Measurements from ENCODE around the gene GPR162. TPM values are rescaled to one million over a fixed set of nuclear protein-coding genes. Genes with fewer than 3 reads are reported as not detected.
A peak's percentile ranks its signal among the peaks of the same experiment; 100 is the strongest.

The GPR162 gene
- total and polyA plus RNA-seq, 5 donors from 2014 or later, result not detected

DNA sequence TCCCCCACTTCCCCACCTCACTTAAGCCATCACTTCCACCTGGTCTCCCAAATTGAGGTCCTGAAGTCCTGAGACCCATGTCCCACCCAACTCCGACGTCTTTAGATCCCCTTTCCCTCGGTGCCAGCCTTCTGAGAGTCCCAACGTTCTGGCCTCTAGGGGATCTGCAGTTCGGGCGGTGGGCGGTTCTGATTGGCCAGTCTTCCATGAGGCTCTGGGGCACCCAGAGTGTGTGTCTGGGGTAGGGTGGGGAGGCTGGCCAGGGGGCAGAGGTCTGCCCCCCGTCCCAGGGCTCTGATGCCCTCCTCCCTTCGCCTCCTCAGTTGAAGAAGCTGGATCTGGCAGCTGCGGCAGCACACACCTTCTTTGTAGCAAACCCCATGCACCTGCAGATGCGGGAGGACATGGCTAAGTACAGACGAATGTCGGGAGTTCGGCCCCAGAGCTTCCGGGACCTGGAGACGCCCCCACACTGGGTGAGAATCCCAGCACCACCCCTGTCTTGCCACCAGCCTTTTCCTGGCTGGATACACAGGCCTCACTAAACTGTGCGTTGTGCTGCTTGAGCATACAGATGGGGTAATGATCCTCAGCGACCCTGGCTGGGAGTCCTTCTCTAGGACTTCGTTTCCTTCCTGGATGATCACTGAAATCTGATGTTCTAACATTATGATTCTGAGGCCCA lies 8.1 kb downstream of the GPR162 start:
- Mint-ChIP-seq H3K4me3 (peak overlapping the region; percentile 80 to 93 (median 90)), H3K36me3 (no peaks in the 10 kb centered on the region), H3K27ac (peak overlapping the region in 2 of 3 donors; percentile 73 to 78), H3K27me3 (peaks cover 67% of the 10 kb centered on the region), H3K9me3 (peaks cover 0 to 3% (median 0%) of the 10 kb centered on the region in 7 donors), H3K4me1 (peaks cover 0 to 31% (median 10%) of the 10 kb centered on the region in 4 donors)
- peaks cover 22% of the 10 kb centered on the region for H3K4me1 ChIP-seq (ENCODE audit: control insufficient read depth, insufficient read depth, low read length, poor library complexity, severe bottlenecking)
- H3K4me3 ChIP-seq (ENCODE audit: low read depth, low read length), result no peak overlapping the region
- peaks cover 15% of the 10 kb centered on the region for H3K27me3 ChIP-seq (ENCODE audit: control insufficient read depth, insufficient read depth, low read length)
- ATAC-seq (ENCODE audit: low read depth in 2 of 2), result no peak
- DNase-seq, result no peak
- no peaks in the 10 kb centered on the region for H3K9me3 ChIP-seq (ENCODE audit: control insufficient read depth in 2 of 2, low read length in 2 of 2)
- no peak overlapping the region for H3K27ac ChIP-seq (ENCODE audit: insufficient read depth, low read length, poor library complexity, severe bottlenecking)
- no peaks in the 10 kb centered on the region for H3K36me3 ChIP-seq (ENCODE audit: control insufficient read depth, insufficient read depth, low read length)

GRCh38 chr12:6830286-6830890 lies 8.8 kb downstream of the GPR162 start:
- no peak for ATAC-seq (ENCODE audit: low read depth in 2 of 2)
- H3K4me1 Mint-ChIP-seq, result peaks cover 0 to 24% (median 10%) of the 10 kb centered on the region in 4 donors
- peaks cover 0 to 3% (median 0%) of the 10 kb centered on the region in 7 donors for H3K9me3 Mint-ChIP-seq
- H3K9me3 ChIP-seq (ENCODE audit: control insufficient read depth in 2 of 2, low read length in 2 of 2), result no peaks in the 10 kb centered on the region
- H3K27ac ChIP-seq (ENCODE audit: insufficient read depth, low read length, poor library complexity, severe bottlenecking), result no peak overlapping the region
- no peak overlapping the region for H3K4me3 ChIP-seq (ENCODE audit: low read depth, low read length)
- H3K27me3 ChIP-seq (ENCODE audit: control insufficient read depth, insufficient read depth, low read length), result peaks cover 15% of the 10 kb centered on the region
- no peaks in the 10 kb centered on the region for H3K36me3 Mint-ChIP-seq
- H3K4me3 Mint-ChIP-seq, result peak overlapping the region; percentile 79 to 93 (median 86)
- peaks cover 22% of the 10 kb centered on the region for H3K4me1 ChIP-seq (ENCODE audit: control insufficient read depth, insufficient read depth, low read length, poor library complexity, severe bottlenecking)
- H3K27me3 Mint-ChIP-seq, result peaks cover 63% of the 10 kb centered on the region
- H3K36me3 ChIP-seq (ENCODE audit: control insufficient read depth, insufficient read depth, low read length), result no peaks in the 10 kb centered on the region
- no peak for DNase-seq
- H3K27ac Mint-ChIP-seq, result peak overlapping the region in 2 of 3 donors; percentile 38 to 42

DNA sequence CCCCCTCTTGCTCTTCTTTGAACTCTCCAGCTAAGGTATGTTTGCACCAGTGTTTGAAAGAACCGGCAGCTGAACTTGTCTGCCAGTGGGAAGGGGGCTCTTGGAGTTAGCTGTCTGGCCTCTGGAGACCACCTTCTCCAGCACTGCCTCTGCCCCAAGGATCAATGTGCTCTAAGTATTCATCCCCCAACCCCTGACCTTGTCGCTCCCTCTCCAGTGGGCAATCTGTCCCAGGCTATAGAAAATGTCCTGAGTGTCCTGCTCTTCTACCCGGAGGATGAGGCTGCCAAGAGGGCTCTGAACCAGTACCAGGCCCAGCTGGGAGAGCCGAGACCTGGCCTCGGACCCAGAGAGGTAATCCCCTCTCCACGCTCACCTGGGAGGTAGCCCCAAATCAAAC lies 9.4 kb downstream of the GPR162 start:
- Histone ChIP-seq H3K4me3 (ENCODE audit: low read depth, low read length) (no peak overlapping the region), H3K27me3 (ENCODE audit: control insufficient read depth, insufficient read depth, low read length) (peaks cover 12% of the 10 kb centered on the region), H3K4me1 (ENCODE audit: control insufficient read depth, insufficient read depth, low read length, poor library complexity, severe bottlenecking) (peaks cover 25% of the 10 kb centered on the region), H3K27ac (ENCODE audit: insufficient read depth, low read length, poor library complexity, severe bottlenecking) (no peak overlapping the region), H3K36me3 (ENCODE audit: control insufficient read depth, insufficient read depth, low read length) (no peaks in the 10 kb centered on the region), H3K9me3 (ENCODE audit: control insufficient read depth in 2 of 2, low read length in 2 of 2) (no peaks in the 10 kb centered on the region)
- H3K4me3 Mint-ChIP-seq, result peak overlapping the region in 3 of 4 donors; percentile 29 to 84 (median 79)
- H3K9me3 Mint-ChIP-seq, result peaks cover 0 to 3% (median 0%) of the 10 kb centered on the region in 7 donors
- peaks cover 0 to 23% (median 7%) of the 10 kb centered on the region in 4 donors for H3K4me1 Mint-ChIP-seq
- H3K36me3 Mint-ChIP-seq, result no peaks in the 10 kb centered on the region
- peaks cover 63% of the 10 kb centered on the region for H3K27me3 Mint-ChIP-seq
- H3K27ac Mint-ChIP-seq, result peak overlapping the region in 1 of 3 donors; percentile 8
- DNase-seq (no peak), ATAC-seq (ENCODE audit: low read depth in 2 of 2) (no peak)

DNA sequence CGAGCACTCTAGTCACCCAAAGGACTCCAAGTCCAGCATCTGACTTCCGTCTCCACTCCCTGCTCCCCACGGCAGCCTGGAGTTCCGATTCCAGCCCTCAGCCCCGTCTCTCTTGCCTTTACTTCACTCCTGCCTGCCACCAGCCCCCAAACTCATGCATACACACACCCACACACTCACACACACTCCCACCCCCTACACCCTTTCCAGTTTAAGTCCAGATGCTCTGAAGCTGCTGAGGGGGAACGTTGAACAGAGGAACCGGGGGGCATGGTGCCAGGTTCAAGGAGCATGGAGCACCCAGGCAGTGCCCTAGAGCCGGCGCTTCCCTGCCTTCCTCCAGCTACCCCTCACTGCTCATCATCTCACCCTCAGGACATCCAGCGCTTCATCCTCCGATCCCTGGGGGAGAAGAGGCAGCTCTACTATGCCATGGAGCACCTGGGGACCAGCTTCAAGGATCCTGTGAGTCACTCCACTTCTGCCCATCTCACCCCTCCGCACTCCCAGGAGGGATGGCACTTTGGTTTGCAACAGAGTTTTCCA lies 9.9 kb downstream of the GPR162 start:
- no peaks in the 10 kb centered on the region for H3K36me3 ChIP-seq (ENCODE audit: control insufficient read depth, insufficient read depth, low read length)
- no peak overlapping the region for H3K4me3 ChIP-seq (ENCODE audit: low read depth, low read length)
- no peaks in the 10 kb centered on the region for H3K9me3 ChIP-seq (ENCODE audit: control insufficient read depth in 2 of 2, low read length in 2 of 2)
- ATAC-seq (ENCODE audit: low read depth in 2 of 2) (no peak), DNase-seq (no peak)
- Mint-ChIP-seq H3K27me3 (peaks cover 57% of the 10 kb centered on the region), H3K27ac (no peak overlapping the region), H3K36me3 (no peaks in the 10 kb centered on the region), H3K4me3 (peak overlapping the region in 1 of 4 donors; percentile 74), H3K4me1 (peaks cover 0 to 23% (median 5%) of the 10 kb centered on the region in 4 donors), H3K9me3 (peaks cover 0 to under 1% (median 0%) of the 10 kb centered on the region in 7 donors)
- H3K27ac ChIP-seq (ENCODE audit: insufficient read depth, low read length, poor library complexity, severe bottlenecking), result no peak overlapping the region
- H3K4me1 ChIP-seq (ENCODE audit: control insufficient read depth, insufficient read depth, low read length, poor library complexity, severe bottlenecking), result peaks cover 25% of the 10 kb centered on the region
- peaks cover 7% of the 10 kb centered on the region for H3K27me3 ChIP-seq (ENCODE audit: control insufficient read depth, insufficient read depth, low read length)

DNA sequence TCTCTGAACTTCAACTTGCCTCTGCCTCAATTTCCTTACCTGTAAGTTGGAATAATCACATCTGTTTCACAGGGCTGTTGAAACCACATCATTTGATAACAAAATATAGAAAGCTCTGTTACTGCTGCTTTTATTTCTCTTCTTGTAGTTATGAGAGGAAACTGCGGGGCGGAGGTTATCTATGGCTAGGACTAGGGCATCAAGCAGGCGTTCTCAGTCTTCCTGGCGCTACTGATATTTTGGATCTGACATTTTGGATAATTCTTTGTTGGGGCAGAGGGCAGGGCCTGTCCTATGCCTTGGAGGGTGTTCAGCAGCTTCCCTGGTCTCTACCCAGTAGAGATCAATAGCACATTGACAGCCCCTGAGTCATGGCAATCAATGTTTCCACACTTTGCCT lies 10.5 kb downstream of the GPR162 start:
- Mint-ChIP-seq H3K4me1 (peaks cover 0 to 23% (median 5%) of the 10 kb centered on the region in 4 donors), H3K36me3 (no peaks in the 10 kb centered on the region), H3K27me3 (peaks cover 51% of the 10 kb centered on the region), H3K27ac (no peak overlapping the region), H3K4me3 (peak overlapping the region in 1 of 4 donors; percentile 74), H3K9me3 (no peaks in the 10 kb centered on the region)
- Histone ChIP-seq H3K27ac (ENCODE audit: insufficient read depth, low read length, poor library complexity, severe bottlenecking) (no peak overlapping the region), H3K9me3 (ENCODE audit: control insufficient read depth in 2 of 2, low read length in 2 of 2) (no peaks in the 10 kb centered on the region), H3K4me1 (ENCODE audit: control insufficient read depth, insufficient read depth, low read length, poor library complexity, severe bottlenecking) (peaks cover 25% of the 10 kb centered on the region), H3K27me3 (ENCODE audit: control insufficient read depth, insufficient read depth, low read length) (peaks cover 7% of the 10 kb centered on the region), H3K4me3 (ENCODE audit: low read depth, low read length) (no peak overlapping the region), H3K36me3 (ENCODE audit: control insufficient read depth, insufficient read depth, low read length) (no peaks in the 10 kb centered on the region)
- DNase-seq (no peak), ATAC-seq (ENCODE audit: low read depth in 2 of 2) (no peak)

DNA sequence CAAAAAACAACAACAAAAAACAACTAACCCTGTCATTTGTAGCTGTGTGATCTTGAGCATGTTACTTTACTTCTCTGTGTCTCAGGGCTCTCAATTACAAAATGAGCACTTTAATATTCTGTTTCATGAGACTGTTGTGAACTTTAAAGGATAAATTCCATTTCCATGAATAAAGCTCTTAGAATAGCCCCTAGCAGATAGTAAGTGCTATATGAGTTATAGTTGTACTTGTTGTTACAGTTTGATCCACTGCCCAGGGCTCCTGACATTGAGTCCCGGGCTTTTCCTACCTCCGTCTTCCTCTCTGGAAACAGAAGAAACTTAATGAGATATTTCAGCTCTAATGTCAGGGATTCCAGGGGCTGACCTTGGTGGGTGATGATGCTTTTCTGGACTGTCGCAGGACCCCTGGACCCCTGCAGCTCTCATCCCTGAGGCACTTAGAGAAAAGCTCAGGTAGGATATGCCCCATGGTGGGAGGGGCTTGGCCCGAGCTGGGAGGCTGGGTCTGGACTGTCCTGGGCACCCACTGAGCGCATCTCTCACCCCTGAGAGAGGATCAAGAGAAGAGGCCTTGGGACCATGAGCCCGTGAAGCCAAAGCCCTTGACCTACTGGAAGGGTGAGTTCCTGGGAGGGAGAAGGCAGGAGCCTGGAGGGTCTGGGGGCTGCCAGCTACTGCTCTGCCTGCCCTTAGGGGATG lies 11.7 kb downstream of the GPR162 start:
- Histone ChIP-seq H3K27me3 (ENCODE audit: control insufficient read depth, insufficient read depth, low read length) (peaks cover 7% of the 10 kb centered on the region), H3K9me3 (ENCODE audit: control insufficient read depth in 2 of 2, low read length in 2 of 2) (no peaks in the 10 kb centered on the region), H3K27ac (ENCODE audit: insufficient read depth, low read length, poor library complexity, severe bottlenecking) (no peak overlapping the region), H3K4me1 (ENCODE audit: control insufficient read depth, insufficient read depth, low read length, poor library complexity, severe bottlenecking) (peaks cover 16% of the 10 kb centered on the region), H3K36me3 (ENCODE audit: control insufficient read depth, insufficient read depth, low read length) (no peaks in the 10 kb centered on the region), H3K4me3 (ENCODE audit: low read depth, low read length) (no peak overlapping the region)
- H3K27me3 Mint-ChIP-seq, result peaks cover 40% of the 10 kb centered on the region
- H3K36me3 Mint-ChIP-seq, result no peaks in the 10 kb centered on the region
- ATAC-seq (ENCODE audit: low read depth in 2 of 2) (no peak), DNase-seq (no peak)
- no peaks in the 10 kb centered on the region for H3K9me3 Mint-ChIP-seq
- peak overlapping the region in 1 of 4 donors; percentile 11 for H3K4me3 Mint-ChIP-seq
- H3K4me1 Mint-ChIP-seq, result peaks cover 0 to 16% (median 2%) of the 10 kb centered on the region in 4 donors
- H3K27ac Mint-ChIP-seq, result peak overlapping the region in 1 of 3 donors; percentile 62

DNA sequence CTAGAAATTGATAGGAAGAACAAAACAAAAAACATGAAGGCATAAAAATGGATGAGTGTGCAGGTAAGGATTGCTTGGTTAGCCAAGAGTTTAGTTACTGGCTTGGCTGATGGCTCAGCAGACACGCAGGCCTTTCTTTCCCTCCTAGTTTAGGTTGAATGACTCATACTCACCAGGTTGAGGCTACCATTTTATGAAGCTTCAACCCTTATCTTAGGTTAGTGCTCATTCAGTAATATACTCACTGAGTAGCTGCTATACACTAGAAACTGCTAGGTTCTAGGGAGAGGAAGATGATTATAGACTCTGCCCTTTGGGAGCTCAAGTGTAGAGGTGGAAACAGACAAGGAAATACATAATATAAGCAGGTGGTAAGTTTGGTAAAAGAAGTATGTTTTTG lies 12.6 kb downstream of the GPR162 start:
- Mint-ChIP-seq H3K9me3 (no peaks in the 10 kb centered on the region), H3K27ac (no peak overlapping the region), H3K4me1 (peaks cover 0 to 10% (median 2%) of the 10 kb centered on the region in 4 donors), H3K36me3 (no peaks in the 10 kb centered on the region), H3K4me3 (no peak overlapping the region), H3K27me3 (peaks cover 35% of the 10 kb centered on the region)
- no peak overlapping the region for H3K4me3 ChIP-seq (ENCODE audit: low read depth, low read length)
- H3K4me1 ChIP-seq (ENCODE audit: control insufficient read depth, insufficient read depth, low read length, poor library complexity, severe bottlenecking), result peaks cover 8% of the 10 kb centered on the region
- DNase-seq (no peak), ATAC-seq (ENCODE audit: low read depth in 2 of 2) (no peak)
- no peaks in the 10 kb centered on the region for H3K9me3 ChIP-seq (ENCODE audit: control insufficient read depth in 2 of 2, low read length in 2 of 2)
- peaks cover 7% of the 10 kb centered on the region for H3K27me3 ChIP-seq (ENCODE audit: control insufficient read depth, insufficient read depth, low read length)
- no peaks in the 10 kb centered on the region for H3K36me3 ChIP-seq (ENCODE audit: control insufficient read depth, insufficient read depth, low read length)
- H3K27ac ChIP-seq (ENCODE audit: insufficient read depth, low read length, poor library complexity, severe bottlenecking), result no peak overlapping the region

Measured in CD4-positive, CD25-positive, alpha-beta regulatory T cell (primary cell).